ENCODE measurements around the gene STAT6.

- TF ChIP-seq CTCF (IDR thresholded peaks at IDR 0.05) (no peak), POLR2A (IDR thresholded peaks at IDR 0.05) (no peak)
These were observed 5.0 kb downstream of the STAT6 start for GRCh38 chr12:57106021-57106708.

All from heart left ventricle (tissue), 13 donors.